ENCODE measurements around the gene EFCAB6.

EFCAB6 gene

GRCh38 chr22:43484227-43484626 lies 327.9 kb downstream of the EFCAB6 start:
- no peak for DNase-seq (ENCODE audit: low read depth in 2 of 2)

DNA sequence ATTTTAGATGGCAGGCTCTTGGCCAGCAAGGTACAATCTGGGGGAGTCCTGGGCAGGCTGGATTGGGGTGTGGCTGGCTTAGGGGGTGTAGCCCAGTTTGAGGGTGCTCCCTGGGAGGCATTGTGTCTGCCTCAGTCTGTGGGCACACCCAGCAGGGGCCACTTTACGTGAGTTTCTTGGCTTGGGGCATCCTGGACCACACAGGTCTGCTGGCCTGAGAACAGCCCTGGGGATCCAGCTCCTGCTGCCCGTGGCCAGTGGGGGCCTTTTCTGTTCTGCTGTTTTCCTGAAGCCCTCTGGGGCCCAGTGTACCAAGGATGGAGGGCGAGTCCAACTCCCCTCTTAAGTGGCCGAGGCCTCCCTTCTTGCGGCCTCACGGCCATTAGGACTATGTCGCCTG lies 328.4 kb downstream of the EFCAB6 start:
- no peak for DNase-seq (ENCODE audit: low read depth in 2 of 2)
- TF ChIP-seq CTCF (IDR thresholded peaks at IDR 0.05; ENCODE audit: low read depth, low read length) = no peak
- no peak overlapping the region for H3K4me3 ChIP-seq (replicated peaks in 1 of 2; ENCODE audit: low read depth in 2 of 2, low read length in 2 of 2)

More at GRCh38 chr22:43484227-43484626, 327.9 kb downstream of the EFCAB6 start:
- H3K4me3 ChIP-seq (replicated peaks in 1 of 2; ENCODE audit: low read depth in 2 of 2, low read length in 2 of 2) = no peak overlapping the region
- no peak for TF ChIP-seq CTCF (IDR thresholded peaks at IDR 0.05; ENCODE audit: low read depth, low read length)

GRCh38 chr22:43483266-43483665 lies 328.8 kb downstream of the EFCAB6 start:
- no peak overlapping the region for H3K4me3 ChIP-seq (replicated peaks in 1 of 2; ENCODE audit: low read depth in 2 of 2, low read length in 2 of 2)
- no peak for TF ChIP-seq CTCF (IDR thresholded peaks at IDR 0.05; ENCODE audit: low read depth, low read length)
- DNase-seq (ENCODE audit: low read depth in 2 of 2) = no peak

GRCh38 chr22:43482318-43482625 lies 329.8 kb downstream of the EFCAB6 start:
- no peak for DNase-seq (ENCODE audit: low read depth in 2 of 2)
- no peak overlapping the region for H3K4me3 ChIP-seq (replicated peaks in 1 of 2; ENCODE audit: low read depth in 2 of 2, low read length in 2 of 2)
- no peak for TF ChIP-seq CTCF (IDR thresholded peaks at IDR 0.05; ENCODE audit: low read depth, low read length)

- no peak for TF ChIP-seq CTCF (IDR thresholded peaks at IDR 0.05; ENCODE audit: low read depth, low read length)
- DNase-seq (ENCODE audit: low read depth in 2 of 2) = no peak
- no peak overlapping the region for H3K4me3 ChIP-seq (replicated peaks in 1 of 2; ENCODE audit: low read depth in 2 of 2, low read length in 2 of 2)
Observed at GRCh38 chr22:43481568-43482317, 330.4 kb downstream of the EFCAB6 start.

- no peak overlapping the region for H3K4me3 ChIP-seq (replicated peaks in 1 of 2; ENCODE audit: low read depth in 2 of 2, low read length in 2 of 2)
- TF ChIP-seq CTCF (IDR thresholded peaks at IDR 0.05; ENCODE audit: low read depth, low read length) = no peak
- DNase-seq (ENCODE audit: low read depth in 2 of 2) = no peak
Observed at GRCh38 chr22:43479962-43480361, 332.1 kb downstream of the EFCAB6 start.

All from cardiac fibroblast (primary cell).